KMS-11 (cell line): ENCODE measurements around the gene UNCX.

Source experiments
- H2AFZ ChIP-seq: fragments of 200-600 bp; sonication (generic); 2 replicates; pipeline ENCODE4 v1.6.1; 2016; ENCODE audit warnings: antibody characterized with exemption, mixed run types, low read depth
- H3K27ac ChIP-seq: fragments of 200-600 bp; sonication (generic); 2 replicates; pipeline ENCODE4 v1.6.1; 2016; ENCODE audit warnings: mild to moderate bottlenecking, mixed run types
- H3K27me3 ChIP-seq: fragments of 200-600 bp; sonication (generic); 2 replicates; pipeline ENCODE4 v1.6.1; 2017; ENCODE audit warnings: mild to moderate bottlenecking, low read depth, mixed run types, moderate library complexity; ENCODE audit not compliant: insufficient read depth
- H3K36me3 ChIP-seq: fragments of 200-600 bp; sonication (generic); 2 replicates; pipeline ENCODE4 v1.6.1; 2017; ENCODE audit warnings: mild to moderate bottlenecking, mixed run types; ENCODE audit not compliant: insufficient read depth
- H3K4me1 ChIP-seq: fragments of 200-600 bp; sonication (generic); 2 replicates; pipeline ENCODE4 v1.6.1; 2016; ENCODE audit warnings: mild to moderate bottlenecking, low read depth, mixed run types; ENCODE audit not compliant: poor library complexity, severe bottlenecking
- H3K4me2 ChIP-seq: fragments of 200-600 bp; sonication (generic); 2 replicates; pipeline ENCODE4 v1.7.0; 2016; ENCODE audit warnings: mild to moderate bottlenecking, mixed run types
- H3K4me3 ChIP-seq: fragments of 200-600 bp; sonication (generic); IDR thresholded peaks from 2 replicates; pipeline ENCODE4 v1.6.1; 2017; ENCODE audit warnings: low read depth, low read length, mixed read lengths; ENCODE audit not compliant: insufficient read depth
- H3K79me2 ChIP-seq: fragments of 200-600 bp; sonication (generic); 2 replicates; pipeline ENCODE4 v1.6.1; 2016; ENCODE audit warnings: low read depth, mixed run types; ENCODE audit not compliant: insufficient read depth
- H3K9ac ChIP-seq: fragments of 200-600 bp; sonication (generic); 2 replicates; pipeline ENCODE4 v1.6.1; 2016; ENCODE audit warnings: mild to moderate bottlenecking, mixed run types
- H4K20me1 ChIP-seq: fragments of 200-600 bp; sonication (generic); 2 replicates; pipeline ENCODE4 v1.6.1; 2016; ENCODE audit warnings: mild to moderate bottlenecking, mixed run types; ENCODE audit not compliant: insufficient read depth
- TF ChIP-seq, protein P1 (sequence below): fragments of 200-600 bp; sonication (generic); conservative IDR thresholded peaks from 2 replicates; pipeline ENCODE4 v1.6.1; 2017; ENCODE audit warnings: low read depth, mild to moderate bottlenecking, antibody characterized with exemption, low read length, moderate library complexity, mixed read lengths

Gene UNCX

DNA sequence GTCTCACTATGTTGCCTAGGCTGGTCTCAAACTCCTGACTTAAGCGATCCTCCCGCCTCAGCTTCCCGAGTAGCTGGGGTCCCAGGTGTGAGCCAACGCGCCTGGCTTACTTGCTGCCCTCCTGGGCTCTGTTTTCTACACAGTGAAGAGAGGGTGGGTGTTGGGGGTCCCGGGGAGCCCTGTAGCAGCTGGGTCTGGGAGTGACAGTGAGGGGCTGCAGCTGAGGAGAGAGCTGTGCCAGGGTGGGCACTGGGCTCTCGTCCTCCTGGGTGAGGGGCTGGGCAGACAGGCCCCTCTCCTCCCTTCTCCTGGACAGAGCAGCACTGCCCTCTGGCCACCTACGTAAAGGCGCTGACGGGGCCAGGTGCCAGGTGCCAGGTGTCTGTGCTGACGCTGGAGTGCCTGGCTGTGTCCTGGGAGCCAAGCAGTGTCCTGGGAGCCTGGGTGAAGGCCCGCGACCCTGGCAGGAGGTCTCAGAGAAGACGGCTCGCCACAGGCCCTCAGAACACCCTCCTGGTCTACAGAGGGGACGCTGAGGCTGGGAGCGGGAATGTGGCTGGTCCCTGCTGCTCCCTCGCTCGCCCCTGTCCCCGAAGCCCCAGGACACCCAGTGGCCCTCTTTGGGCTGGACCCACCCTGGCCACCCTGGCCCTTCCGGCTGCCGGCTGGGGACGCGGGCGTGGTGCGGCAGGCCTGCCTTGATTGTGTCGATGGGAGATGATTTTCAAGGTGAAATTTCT, 35.6 kb downstream of the UNCX start:
- no peaks in the 10 kb centered on the region for H4K20me1 ChIP-seq
- no peak overlapping the region for H3K9ac ChIP-seq
- H3K27me3 ChIP-seq: peaks cover 54% of the 10 kb centered on the region
- TF ChIP-seq, protein P1, sequence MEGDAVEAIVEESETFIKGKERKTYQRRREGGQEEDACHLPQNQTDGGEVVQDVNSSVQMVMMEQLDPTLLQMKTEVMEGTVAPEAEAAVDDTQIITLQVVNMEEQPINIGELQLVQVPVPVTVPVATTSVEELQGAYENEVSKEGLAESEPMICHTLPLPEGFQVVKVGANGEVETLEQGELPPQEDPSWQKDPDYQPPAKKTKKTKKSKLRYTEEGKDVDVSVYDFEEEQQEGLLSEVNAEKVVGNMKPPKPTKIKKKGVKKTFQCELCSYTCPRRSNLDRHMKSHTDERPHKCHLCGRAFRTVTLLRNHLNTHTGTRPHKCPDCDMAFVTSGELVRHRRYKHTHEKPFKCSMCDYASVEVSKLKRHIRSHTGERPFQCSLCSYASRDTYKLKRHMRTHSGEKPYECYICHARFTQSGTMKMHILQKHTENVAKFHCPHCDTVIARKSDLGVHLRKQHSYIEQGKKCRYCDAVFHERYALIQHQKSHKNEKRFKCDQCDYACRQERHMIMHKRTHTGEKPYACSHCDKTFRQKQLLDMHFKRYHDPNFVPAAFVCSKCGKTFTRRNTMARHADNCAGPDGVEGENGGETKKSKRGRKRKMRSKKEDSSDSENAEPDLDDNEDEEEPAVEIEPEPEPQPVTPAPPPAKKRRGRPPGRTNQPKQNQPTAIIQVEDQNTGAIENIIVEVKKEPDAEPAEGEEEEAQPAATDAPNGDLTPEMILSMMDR: no peak
- H3K79me2 ChIP-seq: no peaks in the 10 kb centered on the region
- no peak overlapping the region for H2AFZ ChIP-seq
- no peaks in the 10 kb centered on the region for H3K4me1 ChIP-seq
- H3K36me3 ChIP-seq: no peaks in the 10 kb centered on the region
- no peak overlapping the region for H3K4me3 ChIP-seq
- no peak overlapping the region for H3K27ac ChIP-seq
- H3K4me2 ChIP-seq: no peak overlapping the region

DNA sequence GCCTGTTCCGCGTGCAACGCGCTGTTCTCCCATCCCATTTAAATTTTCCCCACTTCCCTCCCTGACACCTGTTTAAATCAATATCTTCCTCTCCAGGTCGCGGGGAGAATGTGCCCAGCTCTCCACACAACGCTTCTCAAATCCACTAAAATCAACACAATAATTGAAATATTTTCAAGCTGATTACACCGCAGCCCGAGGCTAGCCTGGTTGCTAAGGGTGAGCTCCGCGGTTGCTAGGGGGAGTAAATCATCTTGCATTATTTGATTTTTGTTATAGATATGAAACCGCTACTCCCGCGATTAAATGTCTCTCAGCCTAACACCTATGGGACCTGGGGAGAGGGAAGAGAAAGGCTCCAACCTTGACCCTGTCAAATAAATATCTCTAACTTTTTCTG, 36.2 kb downstream of the UNCX start:
- no peaks in the 10 kb centered on the region for H4K20me1 ChIP-seq
- H3K27ac ChIP-seq: no peak overlapping the region
- H3K4me2 ChIP-seq: no peak overlapping the region
- no peaks in the 10 kb centered on the region for H3K36me3 ChIP-seq
- no peak overlapping the region for H3K4me3 ChIP-seq
- no peak overlapping the region for H3K9ac ChIP-seq
- no peaks in the 10 kb centered on the region for H3K4me1 ChIP-seq
- no peaks in the 10 kb centered on the region for H3K79me2 ChIP-seq
- H3K27me3 ChIP-seq: peaks cover 47% of the 10 kb centered on the region
- TF ChIP-seq, protein P1: no peak
- H2AFZ ChIP-seq: no peak overlapping the region

DNA sequence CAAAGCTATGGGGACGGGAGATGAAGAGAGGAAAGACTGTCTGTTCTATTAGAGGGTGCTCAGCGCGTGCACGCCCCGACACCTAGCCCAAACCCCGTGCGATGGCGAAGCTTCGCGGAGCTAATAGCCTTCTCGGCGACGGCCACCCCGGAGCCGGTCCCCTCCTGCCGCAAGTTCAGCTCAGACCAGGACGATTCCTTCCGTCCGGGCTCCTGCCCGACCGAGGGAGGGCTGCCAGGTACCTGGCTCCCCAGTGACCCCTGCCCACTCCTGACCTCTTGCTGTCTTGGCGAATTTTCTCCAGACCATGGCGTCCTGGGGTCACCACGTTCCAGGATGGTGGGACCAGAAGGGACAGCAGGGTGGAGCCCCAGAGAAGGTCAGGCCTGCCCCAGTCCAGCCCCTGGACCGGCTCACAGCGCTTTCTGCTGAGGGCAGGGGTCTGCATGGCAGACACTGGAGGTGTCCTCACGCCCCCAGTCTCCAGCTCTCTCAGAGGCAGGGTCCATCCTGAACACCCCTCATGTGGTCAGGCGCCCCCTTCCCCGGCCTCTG, 36.7 kb downstream of the UNCX start:
- Histone ChIP-seq H3K27ac (no peak overlapping the region), H3K4me3 (no peak overlapping the region), H4K20me1 (no peaks in the 10 kb centered on the region), H3K36me3 (no peaks in the 10 kb centered on the region), H2AFZ (no peak overlapping the region), H3K27me3 (peaks cover 42% of the 10 kb centered on the region), H3K79me2 (no peaks in the 10 kb centered on the region), H3K4me2 (no peak overlapping the region), H3K4me1 (no peaks in the 10 kb centered on the region), H3K9ac (no peak overlapping the region)
- TF ChIP-seq, protein P1: no peak

DNA sequence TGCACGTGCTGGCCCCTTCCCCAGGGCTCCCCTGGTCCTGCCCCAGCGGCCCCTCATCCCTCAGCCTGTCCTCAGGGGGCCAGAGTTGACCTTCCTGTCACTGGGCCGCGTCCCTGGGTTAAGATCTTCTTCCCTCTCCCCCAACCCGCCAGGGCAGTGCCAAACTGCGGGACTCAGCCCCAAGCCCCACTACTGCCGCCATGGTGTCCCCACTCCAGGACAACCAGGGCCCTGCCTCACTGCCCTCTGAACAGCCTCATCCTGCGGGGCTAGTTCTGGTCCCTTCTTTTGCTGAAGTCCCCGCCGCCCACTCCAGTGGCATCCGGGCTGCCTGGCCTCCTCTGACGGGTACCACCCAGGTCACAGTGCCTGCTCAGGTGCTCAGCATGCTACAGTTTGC, 37.5 kb downstream of the UNCX start:
- no peak overlapping the region for H3K4me3 ChIP-seq
- no peaks in the 10 kb centered on the region for H4K20me1 ChIP-seq
- no peaks in the 10 kb centered on the region for H3K36me3 ChIP-seq
- H3K79me2 ChIP-seq: no peaks in the 10 kb centered on the region
- H3K27me3 ChIP-seq: peaks cover 34% of the 10 kb centered on the region
- H3K4me2 ChIP-seq: no peak overlapping the region
- H3K4me1 ChIP-seq: no peaks in the 10 kb centered on the region
- no peak overlapping the region for H3K27ac ChIP-seq
- TF ChIP-seq, protein P1: no peak
- no peak overlapping the region for H3K9ac ChIP-seq
- no peak overlapping the region for H2AFZ ChIP-seq
